ENCODE data around the gene INHBB. TPM values are rescaled to one million over a fixed set of nuclear protein-coding genes. Genes with fewer than 3 reads are reported as not detected.

INHBB gene
- total RNA-seq, 6 experiments from 2014 or later, result 0.37 to 15.9 (median 9.6) TPM

- no peaks in the 10 kb centered on the region for H3K36me3 ChIP-seq
- H3K27ac ChIP-seq, result no peak overlapping the region
- WGBS (ENCODE audit: insufficient coverage, low coverage, low lambda C conversion rate, missing lambda C conversion rate), result 83% methylated on average over 2 of the region's 13 CpGs
- intact Hi-C loops (cut with DNase I), result no loop called here
- DNase-seq (no peak), ATAC-seq (no peak)
- no peak for TF ChIP-seq CTCF (IDR thresholded peaks at IDR 0.05)
- TF ChIP-seq POLR2A (IDR thresholded peaks at IDR 0.05), result no peak
- no peak overlapping the region for H3K4me3 ChIP-seq
- H3K27me3 ChIP-seq, result no peaks in the 10 kb centered on the region
- no peaks in the 10 kb centered on the region for H3K4me1 ChIP-seq
- no peaks in the 10 kb centered on the region for H3K9me3 ChIP-seq
These were observed 19.4 kb downstream of the INHBB start for GRCh38 chr2:120365236-120365793.

- no peaks in the 10 kb centered on the region for H3K36me3 ChIP-seq
- TF ChIP-seq POLR2A (IDR thresholded peaks at IDR 0.05), result no peak
- no peak for TF ChIP-seq CTCF (IDR thresholded peaks at IDR 0.05)
- DNase-seq, result no peak
- intact Hi-C loops (cut with DNase I), result no loop called here
- no peaks in the 10 kb centered on the region for H3K9me3 ChIP-seq
- ATAC-seq, result no peak
- H3K27ac ChIP-seq, result no peak overlapping the region
- 68% methylated on average over 3 of the region's 11 CpGs for WGBS (ENCODE audit: insufficient coverage, low coverage, low lambda C conversion rate, missing lambda C conversion rate)
- no peaks in the 10 kb centered on the region for H3K27me3 ChIP-seq
- H3K4me1 ChIP-seq, result no peaks in the 10 kb centered on the region
- no peak overlapping the region for H3K4me3 ChIP-seq
These were observed 20.8 kb downstream of the INHBB start for GRCh38 chr2:120366698-120367097.

- no peak for ATAC-seq
- H3K27me3 ChIP-seq, result no peaks in the 10 kb centered on the region
- H3K4me1 ChIP-seq, result no peaks in the 10 kb centered on the region
- no peak for TF ChIP-seq CTCF (IDR thresholded peaks at IDR 0.05)
- TF ChIP-seq POLR2A (IDR thresholded peaks at IDR 0.05), result no peak
- DNase-seq, result no peak
- no peaks in the 10 kb centered on the region for H3K36me3 ChIP-seq
- H3K4me3 ChIP-seq, result no peak overlapping the region
- whole genome bisulfite sequencing (ENCODE audit: insufficient coverage, low coverage, low lambda C conversion rate, missing lambda C conversion rate), result no CpG with 5 or more reads among the region's 8 CpGs
- H3K9me3 ChIP-seq, result no peaks in the 10 kb centered on the region
- H3K27ac ChIP-seq, result no peak overlapping the region
- intact Hi-C loops (cut with DNase I), result no loop called here
These were observed 21.3 kb downstream of the INHBB start for GRCh38 chr2:120367221-120367620.

- intact Hi-C loops (cut with DNase I), result no loop called here
- WGBS (ENCODE audit: insufficient coverage, low coverage, low lambda C conversion rate, missing lambda C conversion rate), result 53% methylated on average over 5 of the region's 5 CpGs
- ATAC-seq, result no peak
These were observed 21.7 kb downstream of the INHBB start for GRCh38 chr2:120367649-120368048.

More at GRCh38 chr2:120367649-120368048, 21.7 kb downstream of the INHBB start:
- no peaks in the 10 kb centered on the region for H3K9me3 ChIP-seq
- no peaks in the 10 kb centered on the region for H3K36me3 ChIP-seq
- H3K4me1 ChIP-seq, result no peaks in the 10 kb centered on the region
- H3K4me3 ChIP-seq, result no peak overlapping the region
- no peak overlapping the region for H3K27ac ChIP-seq
- H3K27me3 ChIP-seq, result no peaks in the 10 kb centered on the region
- TF ChIP-seq POLR2A (IDR thresholded peaks at IDR 0.05), result no peak
- TF ChIP-seq CTCF (IDR thresholded peaks at IDR 0.05), result no peak
- no peak for DNase-seq

All from right lobe of liver (tissue), 6 donors.